GM12872 (cell line): ENCODE data around the gene THEMIS.

Source experiments
- CTCF ChIP-seq: IDR thresholded peaks from 3 replicates; pipeline ENCODE4 v1.5.1; 2011; ENCODE audit warnings: low read depth, mild to moderate bottlenecking, low read length, moderate library complexity; ENCODE audit not compliant: insufficient read depth

Gene THEMIS

GRCh38 chr6:127859956-127860355 is 40.9 kb downstream of the THEMIS start:
- no peak for TF ChIP-seq CTCF

- no peak for TF ChIP-seq CTCF
These were observed 42.0 kb downstream of the THEMIS start for GRCh38 chr6:127858727-127859391.

DNA sequence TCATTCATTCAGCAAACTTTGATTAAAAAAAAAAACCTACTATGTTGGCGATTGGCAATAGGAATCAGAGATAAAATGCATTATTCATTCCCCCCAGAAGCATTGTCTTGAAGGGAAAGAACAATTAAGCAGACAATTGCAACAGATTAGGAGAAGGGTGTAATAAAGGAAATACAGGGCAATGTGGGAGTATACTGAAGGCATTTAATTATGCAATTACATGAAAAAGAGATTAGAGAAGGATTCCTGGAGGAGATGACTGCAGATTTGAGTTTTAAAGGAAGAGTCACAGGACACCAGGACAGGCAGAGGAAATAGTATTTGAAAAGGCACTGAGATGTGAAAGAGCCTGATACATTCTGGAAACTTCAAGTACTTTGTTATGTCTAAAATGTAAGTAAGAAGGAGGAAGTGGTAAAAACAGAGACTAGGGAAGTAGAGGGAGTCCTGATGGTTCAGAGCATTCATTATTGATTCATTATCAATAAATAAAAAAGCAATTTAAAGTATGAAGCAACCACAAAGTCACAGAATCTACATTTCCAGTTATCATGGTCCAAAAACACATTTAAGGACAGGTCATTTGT is 43.7 kb downstream of the THEMIS start:
- TF ChIP-seq CTCF: no peak

DNA sequence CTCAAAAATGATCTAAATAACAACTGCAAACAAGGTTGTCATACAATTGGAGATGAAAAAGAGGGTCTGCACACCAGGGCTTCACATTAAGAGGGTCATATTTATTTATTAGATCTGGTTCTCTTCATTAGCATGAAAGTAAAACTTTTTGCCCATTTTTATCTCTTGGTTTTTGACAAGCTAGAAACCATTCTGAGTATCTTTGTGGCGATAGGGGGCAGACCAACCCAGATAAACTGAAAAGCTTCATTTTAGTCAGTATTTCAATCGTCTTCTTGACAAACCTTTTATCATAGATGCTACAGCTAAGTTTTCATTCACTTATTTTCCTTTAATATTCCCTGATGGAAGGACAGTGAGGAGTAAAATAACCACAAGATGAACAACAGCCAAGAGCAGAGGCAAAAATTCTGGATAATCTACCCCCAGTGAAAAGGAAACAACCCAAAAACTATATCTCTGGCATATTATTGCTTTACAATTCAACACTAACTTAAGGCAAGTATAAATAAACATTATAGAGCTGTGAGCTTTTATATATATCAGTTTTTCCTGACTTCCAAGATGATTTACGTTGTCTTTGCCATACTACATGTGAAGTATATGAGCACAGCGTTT is 45.2 kb downstream of the THEMIS start:
- peak; percentile 43; the same call in 1 of the 3 replicates for TF ChIP-seq CTCF

GRCh38 chr6:127854009-127854408 is 46.8 kb downstream of the THEMIS start:
- TF ChIP-seq CTCF: peak; percentile 23; the same call in 1 of the 3 replicates

DNA sequence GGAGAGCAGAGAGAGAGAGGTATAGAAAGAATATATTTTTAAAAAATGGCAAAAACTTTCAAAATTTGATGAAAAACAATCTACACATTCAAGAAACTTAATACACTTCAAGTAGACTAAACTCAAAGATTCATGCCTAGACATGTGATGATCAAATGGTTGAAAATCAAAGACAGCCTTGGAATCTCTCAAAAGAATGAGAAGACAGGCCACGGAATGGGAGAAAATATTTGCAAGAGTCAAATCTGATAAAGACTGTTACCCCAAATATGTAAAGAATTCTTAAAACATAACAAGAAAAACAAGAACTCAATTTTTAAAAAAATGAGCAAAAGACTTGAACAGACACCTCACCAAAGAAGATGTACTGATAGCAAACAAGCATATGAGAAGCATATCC is 49.7 kb downstream of the THEMIS start:
- TF ChIP-seq CTCF: no peak

DNA sequence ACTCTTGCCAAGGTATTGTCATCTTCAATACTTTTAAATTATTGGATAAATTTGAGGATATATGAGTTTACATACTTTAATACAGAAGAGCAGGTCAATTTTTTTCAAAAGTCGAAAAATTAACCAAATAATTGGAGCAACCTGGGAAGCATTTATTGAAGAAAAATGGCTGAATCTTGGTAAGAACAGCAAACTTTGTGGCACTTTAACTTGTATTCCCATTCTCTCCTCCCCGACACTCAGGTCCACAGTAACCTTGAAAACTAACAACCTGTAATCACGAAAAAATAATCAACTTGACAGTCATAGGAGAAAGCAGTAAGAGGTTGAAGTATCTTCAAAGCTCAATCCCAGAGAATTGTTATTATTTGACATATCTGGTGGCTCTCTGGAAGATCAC is 55.6 kb downstream of the THEMIS start:
- TF ChIP-seq CTCF: no peak
